Activated B cell treated with CpG ODN at 0.5 μM for 24 hours (primary cell): ENCODE results near the gene SYNE1. TPM values are rescaled to one million over a fixed set of nuclear protein-coding genes. Genes with fewer than 3 reads are reported as not detected.
"Not testable (repeated sequence)": the region's sequence is repeated elsewhere in the genome, so short reads cannot be mapped to it uniquely, and the experiment has no call there.

Experiments used
- ATAC-seq: fragments of 200-7000 bp; cut with Tn5 transposase; one replicate; pipeline ENCODE4 v1.10.0; 2021; ENCODE audit warnings: low read depth, mild to moderate bottlenecking, moderate library complexity
- CTCF ChIA-PET: fragments of 350-600 bp; sonication (Branson Sonifier 250); formaldehyde crosslinking; loops from one replicate; lab custom pipeline; 2021; ENCODE audit warnings: antibody characterized with exemption; lab: Charles Lee
- POLR2A ChIA-PET: fragments of 350-600 bp; sonication (Branson Sonifier 250); formaldehyde crosslinking; loops from one replicate; lab custom pipeline; 2021; ENCODE audit warnings: antibody characterized with exemption; lab: Charles Lee
- DNase-seq: peaks from one replicate; pipeline ENCODE4 v3.0.0; 2022
- H3K27ac Mint-ChIP-seq: one replicate; pipeline ENCODE4 v1.8.0; 2020; ENCODE audit warnings: mixed read lengths
- H3K27me3 Mint-ChIP-seq: one replicate; pipeline ENCODE4 v1.8.0; 2021; ENCODE audit warnings: mixed read lengths
- H3K36me3 Mint-ChIP-seq: one replicate; pipeline ENCODE4 v1.8.0; 2021; ENCODE audit warnings: low read depth, mixed read lengths
- H3K4me1 Mint-ChIP-seq: one replicate; pipeline ENCODE4 v1.8.0; 2021; ENCODE audit warnings: mixed read lengths
- H3K4me3 Mint-ChIP-seq: one replicate; pipeline ENCODE4 v1.8.0; 2020; ENCODE audit warnings: mild to moderate bottlenecking, mixed read lengths
- H3K9me3 Mint-ChIP-seq: one replicate; pipeline ENCODE4 v1.8.0; 2020; ENCODE audit warnings: mixed read lengths
- intact Hi-C: fragments of 100-400 bp; cut with micrococcal nuclease; formaldehyde crosslinking; loops from one replicate; pipeline ENCODE4 v1.15.1; 2024
- total RNA-seq: library from RNA; stranded (reverse); gene quantifications from 2 replicates; pipeline ENCODE4 v1.2.3, GENCODE V29; 2022
- TF ChIP-seq, protein P1 (sequence below): fragments of 200-600 bp; IDR thresholded peaks from one replicate; pipeline ENCODE4 v1.8.0; 2022; ENCODE audit warnings: antibody characterized with exemption, mild to moderate bottlenecking

SYNE1 gene
- total RNA-seq, 1 donor from 2014 or later = 74.9 TPM

DNA sequence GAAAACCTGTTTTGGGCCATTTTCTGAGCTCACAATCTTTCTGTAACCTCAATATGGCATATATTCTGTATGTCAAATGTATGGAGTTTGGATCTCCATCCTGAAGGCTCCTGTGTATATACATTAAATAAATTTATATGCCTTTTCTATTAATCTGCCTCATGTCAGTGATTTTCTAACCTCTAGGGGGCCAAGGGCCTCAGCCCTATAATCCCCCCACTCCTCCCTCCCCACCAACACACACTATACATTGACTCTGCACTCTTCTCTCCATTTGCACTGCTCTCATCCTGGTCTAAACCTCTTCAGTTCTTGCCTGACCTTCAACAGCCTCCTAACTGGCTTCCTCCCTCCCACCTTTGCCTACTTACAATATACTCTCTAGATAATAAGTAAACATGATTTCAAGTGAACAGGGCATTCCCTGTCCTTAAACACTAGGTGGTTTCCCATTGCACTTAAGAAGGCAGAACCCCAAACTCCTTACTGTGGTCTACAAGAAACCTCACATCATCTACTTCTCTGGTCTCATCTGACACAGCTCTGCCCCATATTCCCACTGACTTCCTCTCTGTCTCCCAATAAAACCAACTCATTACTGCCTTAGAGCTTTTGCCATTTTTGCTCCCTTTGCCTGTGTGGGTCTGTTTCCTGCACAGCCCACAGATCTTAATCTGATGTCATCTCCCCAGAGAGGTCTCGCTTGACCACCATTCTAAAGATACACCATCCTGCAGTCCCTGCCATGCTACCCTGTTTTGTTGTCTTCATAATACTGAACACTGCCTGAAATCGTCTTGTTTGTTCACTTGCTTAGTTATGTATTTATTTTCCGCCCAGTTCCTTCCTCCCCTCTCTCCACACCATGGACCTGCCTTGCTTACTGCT lies 213.7 kb downstream of the SYNE1 start:
- Mint-ChIP-seq H3K4me3 (no peak overlapping the region), H3K9me3 (no peaks in the 10 kb centered on the region), H3K4me1 (no peaks in the 10 kb centered on the region), H3K36me3 (no peaks in the 10 kb centered on the region), H3K27me3 (no peaks in the 10 kb centered on the region), H3K27ac (no peak overlapping the region)
- POLR2A ChIA-PET = no interaction called here
- DNase-seq (no peak), ATAC-seq (no peak)
- TF ChIP-seq, protein P1, sequence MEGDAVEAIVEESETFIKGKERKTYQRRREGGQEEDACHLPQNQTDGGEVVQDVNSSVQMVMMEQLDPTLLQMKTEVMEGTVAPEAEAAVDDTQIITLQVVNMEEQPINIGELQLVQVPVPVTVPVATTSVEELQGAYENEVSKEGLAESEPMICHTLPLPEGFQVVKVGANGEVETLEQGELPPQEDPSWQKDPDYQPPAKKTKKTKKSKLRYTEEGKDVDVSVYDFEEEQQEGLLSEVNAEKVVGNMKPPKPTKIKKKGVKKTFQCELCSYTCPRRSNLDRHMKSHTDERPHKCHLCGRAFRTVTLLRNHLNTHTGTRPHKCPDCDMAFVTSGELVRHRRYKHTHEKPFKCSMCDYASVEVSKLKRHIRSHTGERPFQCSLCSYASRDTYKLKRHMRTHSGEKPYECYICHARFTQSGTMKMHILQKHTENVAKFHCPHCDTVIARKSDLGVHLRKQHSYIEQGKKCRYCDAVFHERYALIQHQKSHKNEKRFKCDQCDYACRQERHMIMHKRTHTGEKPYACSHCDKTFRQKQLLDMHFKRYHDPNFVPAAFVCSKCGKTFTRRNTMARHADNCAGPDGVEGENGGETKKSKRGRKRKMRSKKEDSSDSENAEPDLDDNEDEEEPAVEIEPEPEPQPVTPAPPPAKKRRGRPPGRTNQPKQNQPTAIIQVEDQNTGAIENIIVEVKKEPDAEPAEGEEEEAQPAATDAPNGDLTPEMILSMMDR = no peak
- CTCF ChIA-PET = no interaction called here
- intact Hi-C loops = no loop called here

DNA sequence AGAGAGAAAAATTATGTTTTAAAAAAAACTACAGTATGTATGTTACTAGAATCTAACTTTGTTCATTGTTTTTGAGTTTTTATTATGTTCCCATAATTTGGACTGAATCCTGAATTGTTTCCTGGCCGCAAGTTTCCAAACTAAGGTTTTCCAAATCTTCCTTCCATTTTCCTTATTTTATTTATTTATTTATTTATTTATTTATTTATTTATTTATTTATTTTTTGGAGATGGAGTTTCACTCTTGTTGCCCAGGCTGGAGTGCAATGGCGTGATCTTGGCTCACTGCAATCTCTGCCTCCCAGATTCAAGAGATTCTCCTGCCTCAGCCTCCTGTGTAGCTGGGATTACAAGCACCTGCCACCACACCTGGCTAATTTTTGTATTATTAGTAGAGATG lies 215.7 kb downstream of the SYNE1 start:
- POLR2A ChIA-PET, H3K4me3 Mint-ChIP-seq, H3K4me1 Mint-ChIP-seq, intact Hi-C loops, CTCF ChIA-PET, H3K27ac Mint-ChIP-seq, H3K9me3 Mint-ChIP-seq, H3K27me3 Mint-ChIP-seq, ATAC-seq, DNase-seq, H3K36me3 Mint-ChIP-seq: not testable (repeated sequence)

DNA sequence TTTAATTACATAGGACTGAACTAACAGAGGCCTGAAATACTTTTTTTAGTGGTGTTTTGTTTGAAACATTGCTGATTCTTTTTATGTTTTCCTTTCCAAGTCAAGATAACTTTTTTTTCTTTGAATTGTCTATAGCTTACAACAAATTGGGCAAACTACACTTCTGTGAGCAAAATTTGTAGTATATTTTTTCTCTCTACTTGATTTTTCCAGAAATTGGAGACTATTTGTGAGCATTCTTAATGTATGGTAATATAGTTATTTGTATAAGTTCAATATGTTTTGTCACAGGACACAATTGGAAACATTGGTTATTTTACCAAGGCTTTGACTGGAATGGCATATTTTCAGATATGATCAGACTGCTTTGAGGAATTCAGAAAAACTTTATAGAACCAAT lies 216.5 kb downstream of the SYNE1 start:
- ChIA-PET POLR2A (no interaction called here), CTCF (no interaction called here)
- Mint-ChIP-seq H3K4me1 (no peaks in the 10 kb centered on the region), H3K27ac (no peak overlapping the region), H3K27me3 (peaks cover 5% of the 10 kb centered on the region), H3K9me3 (no peaks in the 10 kb centered on the region), H3K36me3 (no peaks in the 10 kb centered on the region), H3K4me3 (no peak overlapping the region)
- TF ChIP-seq, protein P1 = no peak
- DNase-seq (no peak), ATAC-seq (no peak)
- intact Hi-C loops = no loop called here

DNA sequence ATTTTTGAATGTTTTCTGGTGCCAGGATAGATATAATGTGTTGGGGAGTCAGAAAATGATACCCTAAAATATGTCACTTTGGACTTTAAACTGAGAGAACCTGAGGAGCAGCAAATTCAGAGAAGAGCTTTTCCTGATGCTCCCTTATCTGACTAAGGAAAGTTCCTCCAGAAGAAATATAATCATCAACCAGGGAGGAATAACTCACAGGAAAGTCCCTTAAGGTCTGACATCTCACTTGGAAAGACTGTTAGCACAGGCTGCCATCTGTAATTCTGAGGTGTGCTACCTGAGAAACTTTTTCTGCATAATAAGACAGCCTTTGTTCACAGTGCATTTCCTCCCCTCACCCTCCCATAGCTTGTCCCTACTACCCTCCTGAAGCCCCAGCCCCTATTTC lies 218.6 kb downstream of the SYNE1 start:
- H3K36me3 Mint-ChIP-seq = no peaks in the 10 kb centered on the region
- no peak for ATAC-seq
- CTCF ChIA-PET = no interaction called here
- H3K27ac Mint-ChIP-seq = no peak overlapping the region
- peaks cover 8% of the 10 kb centered on the region for H3K27me3 Mint-ChIP-seq
- intact Hi-C loops = no loop called here
- POLR2A ChIA-PET = no interaction called here
- TF ChIP-seq, protein P1 = no peak
- no peak for DNase-seq
- no peak overlapping the region for H3K4me3 Mint-ChIP-seq
- no peaks in the 10 kb centered on the region for H3K9me3 Mint-ChIP-seq
- no peaks in the 10 kb centered on the region for H3K4me1 Mint-ChIP-seq

DNA sequence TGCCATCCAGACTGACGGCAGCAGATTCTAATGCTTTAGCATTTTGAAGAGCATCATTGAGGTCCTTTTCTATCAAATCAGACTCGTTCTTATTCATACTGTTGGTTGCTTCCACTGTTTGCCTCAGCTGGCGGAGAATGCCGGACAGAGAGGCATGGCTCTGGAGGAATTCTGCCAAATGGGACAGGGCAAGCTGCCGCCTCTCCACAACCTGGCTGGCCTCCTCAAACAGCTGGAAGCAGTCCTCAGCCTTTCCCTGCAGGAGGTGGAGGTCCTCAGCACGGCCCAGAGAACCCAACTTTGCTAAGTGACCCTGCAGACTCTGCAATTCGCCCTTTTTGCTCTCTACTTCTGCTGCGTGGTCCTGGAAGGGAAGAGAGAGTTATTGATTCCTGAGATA lies 220.5 kb downstream of the SYNE1 start:
- intact Hi-C loops = no loop called here
- CTCF ChIA-PET = no interaction called here
- no peaks in the 10 kb centered on the region for H3K36me3 Mint-ChIP-seq
- POLR2A ChIA-PET = no interaction called here
- DNase-seq (no peak), ATAC-seq (no peak)
- no peak overlapping the region for H3K27ac Mint-ChIP-seq
- peaks cover 8% of the 10 kb centered on the region for H3K27me3 Mint-ChIP-seq
- TF ChIP-seq, protein P1 = no peak
- H3K4me3 Mint-ChIP-seq = no peak overlapping the region
- H3K4me1 Mint-ChIP-seq = no peaks in the 10 kb centered on the region
- H3K9me3 Mint-ChIP-seq = no peaks in the 10 kb centered on the region
